GM21717 (cell line): ENCODE measurements around the gene PYM1.
"Not testable (repeated sequence)": the region's sequence is repeated elsewhere in the genome, so short reads cannot be mapped to it uniquely, and the experiment has no call there.

Experiments
- ATAC-seq: cut with Tn5 transposase; IDR thresholded peaks from one replicate; pipeline ENCODE4 v1.9.1; 2021; ENCODE audit warnings: mild to moderate bottlenecking, moderate library complexity; ENCODE audit not compliant: unreplicated experiment

PYM1 gene

DNA sequence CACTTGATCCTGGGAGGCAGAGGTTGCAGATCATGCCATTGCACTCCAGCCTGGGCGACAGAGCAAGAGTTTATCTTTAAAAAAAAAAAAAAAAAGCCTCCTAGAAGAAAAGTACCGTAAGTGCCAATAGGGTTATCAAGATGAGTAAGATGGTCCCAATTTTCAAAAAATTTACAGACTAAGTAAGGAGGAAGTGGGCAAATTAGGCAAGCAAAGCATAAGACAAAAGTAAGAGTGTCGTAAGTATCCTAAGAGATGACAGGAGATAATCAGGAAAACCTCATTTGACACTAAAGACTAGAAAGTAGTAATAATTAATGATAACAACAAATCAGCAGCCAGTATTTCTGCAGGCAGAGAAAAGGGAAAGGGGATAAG is 12.2 kb downstream of the PYM1 start:
- no peak for ATAC-seq

DNA sequence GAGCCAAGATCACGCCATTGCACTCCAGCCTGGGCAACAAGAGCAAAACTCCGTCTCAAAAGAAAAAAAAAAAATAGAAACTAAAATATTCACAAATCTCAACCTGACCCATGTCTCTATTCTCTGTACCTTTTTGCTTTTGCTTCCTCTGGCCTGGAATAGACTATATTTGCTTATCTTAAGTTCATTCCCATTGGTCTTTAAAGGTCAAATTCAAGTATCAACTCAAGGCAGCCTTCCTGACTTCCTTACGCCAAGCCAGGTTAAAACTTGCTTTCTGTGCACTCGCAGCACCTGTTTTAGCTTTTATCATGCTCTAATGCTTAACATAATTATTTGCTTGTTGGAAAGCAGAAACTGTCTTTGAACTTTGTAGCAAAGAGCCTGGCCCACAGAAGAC is 14.8 kb downstream of the PYM1 start:
- no peak for ATAC-seq

DNA sequence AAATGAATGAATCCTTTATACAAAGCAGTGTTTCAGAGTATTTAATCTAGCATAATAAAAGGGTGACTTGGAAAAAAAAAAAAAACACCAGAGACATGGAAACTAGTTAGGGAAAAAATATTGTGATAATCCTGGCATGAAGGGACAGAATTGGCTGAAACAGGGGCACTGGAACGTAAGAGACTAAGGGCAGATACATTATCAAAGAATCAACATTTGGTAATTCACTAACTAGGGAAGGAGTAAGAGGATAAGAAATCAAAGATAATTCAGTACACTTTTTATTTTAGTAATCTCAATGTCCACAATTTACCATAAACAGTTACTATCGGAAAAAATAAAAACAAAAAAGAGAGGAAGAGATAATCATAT is 18.2 kb downstream of the PYM1 start:
- no peak for ATAC-seq

DNA sequence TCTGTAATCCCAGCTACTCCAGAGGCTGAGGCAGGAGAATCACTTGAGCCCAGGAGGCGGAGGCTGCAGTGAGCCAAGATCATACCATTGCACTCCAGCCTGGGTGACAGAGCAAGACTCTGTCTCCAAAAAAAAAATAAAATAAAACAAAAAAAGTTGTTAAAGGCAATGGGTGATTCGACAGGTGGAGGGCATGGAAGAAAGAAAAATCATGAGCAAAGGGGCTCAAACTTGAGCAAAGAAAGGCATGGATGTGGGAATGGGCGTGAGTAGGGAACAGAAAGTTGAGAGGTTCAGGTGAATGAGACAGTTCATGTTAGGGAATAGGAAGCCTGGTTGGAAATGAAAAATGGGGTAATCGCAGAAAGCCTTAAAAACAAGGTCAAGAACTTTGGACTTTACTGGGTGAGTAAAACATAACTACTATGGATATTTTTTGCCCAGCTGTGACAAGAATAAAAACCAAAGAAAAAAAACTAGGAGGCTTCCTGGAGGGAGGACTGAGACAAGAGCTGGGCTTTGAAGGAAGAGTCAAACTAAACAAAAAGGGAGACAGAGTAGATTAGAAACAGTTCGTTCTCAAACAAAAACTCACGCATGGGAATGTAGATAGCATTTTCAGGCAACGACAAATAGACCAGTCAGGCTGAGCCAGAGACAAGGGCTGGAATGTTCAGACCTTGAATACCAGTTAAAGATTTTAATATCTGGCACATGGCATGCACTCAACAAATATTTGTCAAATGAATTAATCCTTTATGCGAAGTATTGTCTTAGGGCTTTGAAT is 18.8 kb downstream of the PYM1 start:
- ATAC-seq, result no peak

DNA sequence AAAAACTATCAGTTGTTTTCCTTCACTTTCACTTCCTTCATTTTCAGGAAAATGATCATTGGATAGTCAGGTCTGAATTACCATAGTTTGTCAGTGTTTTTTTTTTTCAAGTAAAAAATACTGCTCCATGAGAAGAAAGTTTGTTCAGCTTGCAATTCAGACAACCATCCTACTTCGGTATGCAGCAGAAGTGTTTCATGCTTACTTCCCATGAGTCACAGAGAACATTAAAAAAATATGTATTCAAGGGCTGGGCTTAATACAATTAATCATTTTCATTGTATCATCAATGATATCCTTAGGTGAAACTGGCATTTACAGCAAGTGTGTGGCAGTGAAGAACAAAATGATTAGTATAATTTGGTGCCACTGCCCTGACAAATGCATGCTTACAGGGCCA is 21.6 kb downstream of the PYM1 start:
- no peak for ATAC-seq

DNA sequence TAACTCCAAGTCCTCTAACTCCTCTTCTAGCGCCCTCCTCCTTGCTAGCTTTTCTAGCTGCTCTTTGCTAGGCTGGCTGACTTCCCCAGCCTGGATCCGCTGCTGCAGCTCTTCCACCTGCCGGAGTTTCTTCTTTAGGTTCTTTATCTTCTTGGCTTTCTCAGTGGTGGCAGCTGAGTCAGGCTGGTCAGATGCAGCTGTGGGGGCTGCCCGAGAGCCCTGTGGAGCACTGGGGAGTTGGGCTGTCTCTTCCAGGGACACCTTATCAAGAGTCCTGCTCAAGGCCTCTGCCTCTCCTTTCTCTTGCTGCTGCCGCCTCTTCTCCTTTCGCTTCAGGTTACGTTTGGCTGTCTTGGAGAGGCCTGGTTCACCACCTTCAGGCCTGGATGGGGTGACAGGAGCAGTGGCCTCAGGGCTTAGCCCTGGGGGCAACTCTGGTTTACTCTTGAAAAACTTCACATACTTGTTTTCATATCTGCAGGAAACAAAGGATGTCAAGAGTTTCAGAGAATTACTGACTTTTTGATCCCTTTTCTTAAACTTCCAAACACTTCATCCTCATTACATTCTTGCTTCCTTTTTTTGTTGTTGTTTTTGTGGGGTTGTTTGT is 25.7 kb downstream of the PYM1 start:
- ATAC-seq, result no peak

DNA sequence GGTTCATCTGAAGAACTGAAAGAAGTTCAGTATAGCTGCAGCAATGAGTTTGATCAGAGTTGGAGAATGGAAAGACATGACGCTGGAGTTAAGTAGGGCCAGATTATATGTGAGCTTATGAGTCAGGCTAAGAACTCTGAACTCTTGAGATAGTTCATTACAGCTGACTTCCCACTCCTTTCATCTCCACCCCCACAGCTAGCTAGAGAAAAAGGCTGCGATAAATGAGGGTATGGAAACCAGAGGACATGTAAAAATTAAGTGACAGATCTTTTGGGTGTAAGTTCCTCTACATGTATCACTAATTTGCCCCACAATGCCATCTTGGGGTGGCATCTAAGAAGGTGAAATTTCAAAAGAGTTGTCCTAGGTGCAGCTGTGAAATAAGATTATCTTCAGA is 28.6 kb downstream of the PYM1 start:
- no peak for ATAC-seq

DNA sequence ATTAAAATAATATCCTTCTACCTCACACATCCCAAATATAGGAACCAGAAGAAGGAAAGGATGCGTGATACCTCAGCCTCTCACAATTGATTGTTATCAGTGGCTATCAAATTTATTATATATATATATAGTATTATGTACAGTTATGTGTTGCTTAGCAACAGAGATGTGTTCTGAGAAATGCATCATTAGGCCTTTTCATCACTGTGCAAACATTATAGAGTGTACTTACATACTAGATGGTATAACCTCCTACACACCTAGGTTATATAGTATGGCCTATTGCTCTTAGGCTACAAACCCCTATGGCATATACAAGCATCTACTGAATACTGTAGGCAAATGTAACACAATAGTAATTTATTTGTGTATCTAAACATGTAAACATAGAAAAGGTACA is 34.0 kb downstream of the PYM1 start:
- ATAC-seq, result no peak

DNA sequence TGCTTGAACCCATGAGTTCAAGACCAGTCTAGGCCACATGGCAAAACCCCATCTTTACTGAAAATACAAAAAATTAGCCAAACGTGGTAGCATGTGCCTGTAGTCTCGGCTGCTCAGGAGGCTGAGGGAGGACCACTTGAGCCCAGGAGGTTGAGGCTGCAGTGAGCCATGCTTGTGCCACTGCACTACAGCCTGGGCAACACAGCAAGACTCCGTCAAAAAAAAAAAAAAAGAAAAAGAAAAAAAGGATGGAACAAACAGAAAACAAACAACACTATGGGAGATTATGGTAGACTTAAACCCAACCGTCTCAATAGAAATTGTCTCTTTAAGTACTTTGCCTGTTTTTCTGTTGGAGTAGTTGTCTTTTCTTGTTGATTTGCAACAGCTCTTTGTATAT is 36.4 kb downstream of the PYM1 start:
- ATAC-seq, result no peak

DNA sequence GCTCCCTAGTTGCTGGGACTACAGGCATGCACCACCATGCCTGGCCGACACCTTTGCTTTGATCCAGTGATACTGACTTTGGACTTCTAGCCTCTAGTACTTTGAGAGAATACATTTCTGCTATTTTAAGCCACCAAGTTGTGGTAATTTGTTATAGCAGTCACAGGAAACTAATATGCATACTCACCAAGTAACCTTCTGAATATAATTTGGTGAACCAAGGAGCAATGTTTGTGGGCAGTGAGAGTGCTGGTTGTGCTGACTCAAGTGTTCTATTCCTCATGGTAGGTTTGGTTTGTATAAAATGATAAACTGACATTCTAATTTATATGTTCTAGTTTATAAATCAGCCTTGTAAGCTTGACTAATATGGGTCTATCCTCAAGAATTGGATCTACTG is 42.6 kb downstream of the PYM1 start:
- no peak for ATAC-seq

DNA sequence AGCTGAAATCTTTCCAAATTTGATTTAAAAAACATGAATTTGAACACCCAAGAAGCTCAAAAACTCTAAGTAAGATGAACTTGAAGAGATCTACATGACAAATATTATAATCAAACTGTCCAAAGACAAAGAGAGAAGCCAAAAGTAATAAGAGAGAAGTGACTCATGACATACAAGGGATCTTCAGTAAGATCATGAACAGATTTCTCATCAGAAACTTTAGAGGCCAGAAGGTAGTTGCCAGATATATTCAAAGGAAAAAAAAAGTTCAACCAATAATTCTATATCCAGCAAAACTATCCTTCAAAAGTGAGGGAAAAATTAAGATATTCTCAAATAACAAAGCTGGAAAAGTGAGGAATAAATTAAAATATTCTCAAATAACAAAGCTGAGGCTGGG is 49.9 kb downstream of the PYM1 start:
- ATAC-seq, result no peak

DNA sequence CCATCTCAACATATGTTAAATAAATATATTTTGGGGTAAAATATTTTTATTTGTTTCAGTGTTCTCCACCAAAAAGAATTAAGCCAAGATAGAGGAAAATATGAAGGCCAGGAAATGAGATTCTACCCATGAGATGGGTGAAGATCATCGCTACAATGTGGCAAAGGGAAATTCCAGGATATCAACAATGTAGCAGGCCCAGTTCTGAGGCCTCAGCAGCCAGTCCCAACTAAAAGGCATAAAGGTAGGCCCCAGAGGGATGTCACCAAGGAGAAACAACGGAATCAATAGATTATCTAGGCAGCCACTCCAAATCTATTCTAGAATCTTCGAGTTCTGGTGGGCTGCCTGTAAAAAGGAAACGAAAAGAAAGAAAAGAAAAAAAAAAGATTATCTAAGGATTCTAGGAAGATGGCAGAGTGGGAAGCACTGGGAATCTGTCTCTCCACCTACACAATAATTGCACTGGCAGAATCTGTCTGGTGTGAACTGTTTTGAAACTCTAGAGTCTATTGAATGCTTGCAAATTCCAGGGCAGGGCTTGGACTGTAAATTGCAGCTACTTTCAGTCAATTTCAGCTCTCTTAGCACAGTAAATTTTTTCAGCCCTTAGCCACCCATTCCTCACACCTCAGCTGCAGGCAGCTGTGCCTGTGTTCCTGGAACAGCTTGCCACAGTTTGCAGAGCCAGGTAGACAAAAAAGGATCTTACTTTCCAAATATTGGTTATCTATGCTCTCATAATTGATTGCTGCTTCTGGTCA is 51.8 kb downstream of the PYM1 start:
- no peak for ATAC-seq

DNA sequence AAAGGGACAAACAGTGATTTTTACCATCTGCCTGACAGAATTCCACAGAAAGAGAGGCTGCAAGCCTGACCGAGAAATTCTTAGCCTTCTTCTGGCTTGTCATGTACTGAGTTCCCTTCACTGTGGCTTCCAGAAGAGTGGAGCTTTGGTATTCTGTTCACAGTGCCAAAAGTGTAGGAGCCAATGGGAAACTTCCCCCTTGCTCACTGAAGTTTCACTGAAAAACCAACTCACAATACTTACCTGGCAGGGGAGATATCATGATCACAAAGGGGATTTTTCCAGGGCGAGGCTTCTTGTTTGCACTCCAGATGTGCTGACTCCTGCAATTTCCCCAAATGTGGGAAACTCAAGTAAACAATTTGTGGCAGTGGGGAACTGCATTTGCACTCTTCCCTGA is 53.3 kb downstream of the PYM1 start:
- no peak for ATAC-seq

DNA sequence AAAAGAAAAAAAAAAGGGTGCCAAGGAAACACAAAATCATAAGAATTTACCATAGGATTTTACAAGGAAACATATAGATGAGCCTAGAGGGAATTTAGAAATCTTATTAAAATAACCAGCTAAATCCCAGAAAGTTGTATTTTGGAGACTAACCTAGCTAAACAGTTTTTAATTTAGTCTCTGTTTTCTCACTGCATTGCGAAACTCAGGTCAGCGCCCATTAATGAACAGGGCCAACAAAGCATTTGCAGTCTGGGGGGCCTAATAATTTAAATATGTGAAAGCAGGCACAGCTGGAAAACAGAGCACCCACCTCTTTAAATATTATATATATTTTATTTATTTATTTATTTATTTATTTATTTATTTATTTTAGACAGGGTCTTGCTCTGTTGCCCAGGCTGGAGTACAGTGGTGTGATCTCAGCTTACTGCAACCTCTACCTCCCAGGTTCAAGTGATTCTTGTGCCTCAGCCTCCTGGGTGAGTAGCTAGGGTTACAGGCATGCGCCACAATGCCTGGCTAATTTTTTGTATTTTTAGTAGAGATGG is 61.2 kb downstream of the PYM1 start:
- not testable (repeated sequence) for ATAC-seq

DNA sequence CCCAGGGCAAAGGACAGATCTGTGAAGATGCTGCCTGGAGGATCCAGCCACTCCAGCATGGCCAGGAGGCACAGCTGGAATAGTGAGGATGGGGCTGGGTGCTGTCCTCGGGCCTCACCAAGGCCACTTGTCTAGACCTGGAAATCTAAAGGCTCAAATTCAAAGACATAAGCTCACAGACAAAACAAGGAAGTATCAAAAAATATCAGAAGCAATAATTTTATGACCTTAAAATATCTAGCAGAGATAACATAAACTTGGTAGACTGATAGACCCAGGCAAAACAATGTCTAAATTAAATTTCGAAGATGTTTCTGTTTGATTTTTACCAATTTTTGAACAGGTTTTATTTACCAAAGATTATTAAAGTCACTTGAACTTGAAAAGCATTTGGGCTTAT is 62.4 kb downstream of the PYM1 start:
- ATAC-seq, result no peak

DNA sequence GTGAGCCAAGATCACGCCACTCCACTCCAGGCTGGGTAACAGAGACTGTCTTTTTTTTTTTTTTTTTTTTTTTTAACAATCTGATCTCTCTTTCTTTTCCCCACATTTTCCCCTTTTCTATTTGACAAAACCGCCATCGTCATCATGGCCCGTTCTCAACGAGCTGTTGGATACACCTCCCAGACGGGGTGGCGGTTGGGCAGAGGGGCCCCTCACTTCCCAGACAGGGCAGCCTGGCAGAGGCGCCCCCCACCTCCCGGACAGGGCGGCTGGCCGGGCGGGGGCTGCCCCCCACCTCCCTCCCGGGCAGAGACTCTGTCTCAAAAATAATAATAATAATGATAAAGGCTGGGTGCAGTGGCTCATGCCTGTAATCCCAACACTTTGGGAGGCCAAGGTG is 64.8 kb downstream of the PYM1 start:
- not testable (repeated sequence) for ATAC-seq

DNA sequence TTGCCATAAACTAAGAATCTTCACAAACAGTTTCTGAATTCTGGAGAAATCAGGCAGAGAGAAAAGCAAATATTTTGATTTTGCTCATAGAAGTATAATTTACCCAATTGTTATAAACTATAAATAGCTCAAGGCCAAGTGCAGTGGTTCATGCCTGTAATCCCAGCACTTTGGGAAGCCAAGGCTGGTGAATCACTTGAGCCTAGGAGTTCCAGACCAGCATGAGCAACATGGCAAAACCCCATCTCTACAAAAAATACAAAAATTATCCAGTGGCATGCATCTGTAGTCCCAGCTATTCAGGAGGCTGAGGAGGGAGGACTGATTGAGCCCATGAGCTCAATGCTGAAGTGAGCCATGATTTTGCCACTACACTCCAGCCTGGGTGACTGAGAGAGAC is 65.4 kb downstream of the PYM1 start:
- ATAC-seq, result no peak

DNA sequence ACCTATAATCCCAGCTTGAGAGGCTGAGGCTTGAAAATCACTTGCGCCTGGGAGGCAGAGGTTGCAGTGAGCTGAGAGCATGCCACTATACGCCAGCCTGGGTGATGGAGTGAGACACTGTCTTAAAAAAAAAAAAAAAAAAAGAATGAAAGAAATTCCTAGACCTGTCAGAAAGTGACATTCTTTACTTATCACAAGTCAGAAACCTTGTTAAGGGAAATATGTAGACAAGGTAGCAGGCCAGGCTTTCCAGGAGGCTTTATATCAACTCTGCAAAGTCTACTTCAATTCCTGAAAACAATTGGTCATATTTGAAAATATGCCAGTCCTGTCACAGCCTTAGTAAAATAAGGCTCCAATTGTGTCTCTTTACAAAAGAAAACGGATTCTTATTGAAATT is 65.8 kb downstream of the PYM1 start:
- no peak for ATAC-seq

DNA sequence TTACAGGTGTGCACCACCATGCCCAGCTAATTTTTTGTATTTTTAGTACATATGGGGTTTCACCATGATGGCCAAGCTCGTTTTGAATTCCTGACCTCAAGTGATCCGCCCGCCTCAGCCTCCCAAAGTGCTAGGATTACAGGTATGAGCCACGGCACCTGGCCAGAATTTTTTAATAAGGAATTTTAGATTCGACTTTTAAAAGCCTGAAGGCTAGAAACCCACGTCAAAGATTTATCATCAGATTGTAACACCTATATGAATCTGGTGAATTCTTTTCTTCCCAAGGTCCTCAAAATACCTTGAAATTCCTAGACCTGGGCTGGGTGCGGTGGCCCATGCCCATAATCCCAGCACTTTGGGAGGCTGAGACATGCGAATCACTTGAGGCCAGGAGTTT is 66.3 kb downstream of the PYM1 start:
- no peak for ATAC-seq

DNA sequence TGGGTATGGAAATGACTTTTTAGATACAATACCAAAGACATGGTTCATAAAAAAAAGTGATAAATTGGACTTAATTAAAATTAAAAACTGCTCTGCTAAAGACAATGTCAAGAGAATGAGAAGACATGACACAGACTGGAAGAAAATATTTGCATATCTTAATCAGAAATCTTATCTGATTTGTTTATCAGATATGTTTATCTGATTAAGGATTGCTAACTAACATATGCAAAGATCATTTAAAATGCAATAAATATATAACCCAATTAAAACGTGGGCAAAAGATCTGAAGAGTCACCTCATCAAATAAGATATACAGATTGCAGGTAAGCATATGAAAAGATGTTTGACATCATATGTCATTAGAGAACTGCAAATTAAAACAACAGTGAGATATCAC is 75.0 kb downstream of the PYM1 start:
- no peak for ATAC-seq
